Muscle layer of duodenum (tissue), 2 donors: ENCODE measurements around the gene GOLGA8F.
"Not testable (repeated sequence)": the region's sequence is repeated elsewhere in the genome, so short reads cannot be mapped to it uniquely, and the experiment has no call there.

Experiments used
- H3K27ac ChIP-seq: one replicate; pipeline ENCODE4 v1.7.0; 2013; ENCODE audit warnings: mild to moderate bottlenecking, low read length
- H3K27me3 ChIP-seq: one replicate; pipeline ENCODE4 v1.7.0; 2013; ENCODE audit warnings: low read depth, mild to moderate bottlenecking, control low read depth, low read length
- H3K36me3 ChIP-seq, 2 donors: one replicate each; pipeline ENCODE4 v1.7.0; 2013; ENCODE audit warnings: low read length in 2 of 2, control low read depth in 1 of 2, mild to moderate bottlenecking in 1 of 2; ENCODE audit not compliant: insufficient read depth in 2 of 2, control insufficient read depth in 1 of 2
- H3K4me1 ChIP-seq, 2 donors: one replicate each; pipeline ENCODE4 v1.7.0; 2013; ENCODE audit warnings: low read length in 2 of 2, mild to moderate bottlenecking in 2 of 2, control low read depth in 1 of 2, moderate library complexity in 1 of 2; ENCODE audit not compliant: insufficient read depth in 2 of 2, control insufficient read depth in 1 of 2
- H3K4me3 ChIP-seq, 2 donors: one replicate each; pipeline ENCODE4 v1.7.0; 2013; ENCODE audit warnings: low read length in 2 of 2, low read depth in 1 of 2, mild to moderate bottlenecking in 1 of 2
- H3K9me3 ChIP-seq, 2 donors: one replicate each; pipeline ENCODE4 v1.7.0; 2013; ENCODE audit warnings: low read length in 2 of 2, control low read depth in 1 of 2, mild to moderate bottlenecking in 1 of 2; ENCODE audit not compliant: control insufficient read depth in 1 of 2
- donor health status: healthy.

GOLGA8F gene, protein sequence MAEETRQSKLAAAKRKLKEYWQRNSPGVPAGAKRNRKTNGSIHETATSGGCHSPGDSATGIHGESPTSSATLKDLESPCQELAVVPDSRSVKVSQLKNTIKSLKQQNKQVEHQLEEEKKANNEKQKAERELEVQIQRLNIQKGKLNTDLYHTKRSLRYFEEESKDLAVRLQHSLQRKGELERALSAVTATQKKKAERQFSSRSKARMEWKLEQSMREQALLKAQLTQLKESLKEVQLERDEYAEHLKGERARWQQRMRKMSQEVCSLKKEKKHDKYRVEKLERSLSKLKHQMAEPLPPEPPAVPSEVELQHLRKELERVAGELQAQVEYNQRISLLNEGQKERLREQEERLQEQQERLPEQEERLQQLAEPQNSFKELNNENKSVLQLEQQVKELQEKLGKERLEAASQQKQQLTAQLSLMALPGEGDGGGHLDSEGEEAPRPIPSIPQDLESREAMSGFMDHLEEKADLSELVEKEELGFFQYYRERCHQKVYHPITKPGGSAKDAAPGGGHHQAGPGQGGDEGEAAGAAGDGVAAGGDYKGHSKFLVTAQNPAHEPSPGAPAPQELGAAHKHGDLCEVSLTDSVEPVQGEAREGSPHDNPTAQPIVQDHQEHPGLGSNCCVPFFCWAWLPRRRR

DNA sequence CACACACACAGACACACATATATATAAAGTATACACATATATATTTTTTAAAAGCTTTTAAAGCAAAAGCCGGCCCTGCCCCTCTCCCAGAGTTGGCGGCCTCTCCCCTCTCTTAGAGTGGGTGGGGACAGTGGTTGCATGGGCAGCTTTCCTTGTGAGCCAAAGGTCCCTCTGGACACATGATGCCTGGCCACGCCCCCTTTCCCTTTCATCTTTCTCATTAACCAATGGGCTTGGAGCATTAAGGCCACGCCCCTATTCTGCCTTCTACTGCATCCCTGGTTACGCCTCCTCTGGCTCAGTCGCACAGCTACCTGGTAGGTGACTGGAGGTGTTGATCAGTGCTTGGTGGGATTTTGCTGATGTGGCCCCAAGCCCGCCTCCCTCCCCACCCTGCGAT, at the start of gene GOLGA8F:
Gene GOLGA8F, plus strand, starts transcription at position 301 of the 400 bp plus-strand sequence. Its CDS starts 98 bp downstream, at position 399.
- H3K27me3 ChIP-seq, H3K27ac ChIP-seq, H3K4me1 ChIP-seq, H3K4me3 ChIP-seq, H3K36me3 ChIP-seq, H3K9me3 ChIP-seq: not testable (repeated sequence)

DNA sequence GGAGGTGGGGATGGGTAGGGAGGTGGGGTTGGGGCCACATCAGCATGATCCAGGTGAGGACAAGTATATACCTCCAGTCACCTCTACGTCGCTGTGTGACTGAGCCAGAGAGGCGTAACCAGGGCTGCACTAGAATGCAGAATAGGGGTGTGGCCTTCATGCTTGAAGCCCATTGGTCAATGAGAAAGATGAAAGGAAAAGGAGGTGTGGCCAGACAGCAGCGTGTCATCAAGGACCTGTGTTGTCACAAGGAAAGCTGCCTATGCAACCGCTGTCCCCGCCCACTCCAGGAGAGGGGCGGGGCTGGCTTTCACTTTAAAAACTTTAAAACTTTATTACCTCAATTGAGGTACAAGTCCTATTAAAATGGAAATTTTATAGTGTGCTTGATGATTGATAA, 20.5 kb upstream of the GOLGA8F start, which contains the start of gene GOLGA6L24:
Gene GOLGA6L24, minus strand, starts transcription at position 101 of the 400 bp plus-strand sequence. Its CDS starts 61 bp downstream, at position 40.
- H3K4me1 ChIP-seq, H3K4me3 ChIP-seq, H3K9me3 ChIP-seq, H3K36me3 ChIP-seq, H3K27ac ChIP-seq, H3K27me3 ChIP-seq: not testable (repeated sequence)

DNA sequence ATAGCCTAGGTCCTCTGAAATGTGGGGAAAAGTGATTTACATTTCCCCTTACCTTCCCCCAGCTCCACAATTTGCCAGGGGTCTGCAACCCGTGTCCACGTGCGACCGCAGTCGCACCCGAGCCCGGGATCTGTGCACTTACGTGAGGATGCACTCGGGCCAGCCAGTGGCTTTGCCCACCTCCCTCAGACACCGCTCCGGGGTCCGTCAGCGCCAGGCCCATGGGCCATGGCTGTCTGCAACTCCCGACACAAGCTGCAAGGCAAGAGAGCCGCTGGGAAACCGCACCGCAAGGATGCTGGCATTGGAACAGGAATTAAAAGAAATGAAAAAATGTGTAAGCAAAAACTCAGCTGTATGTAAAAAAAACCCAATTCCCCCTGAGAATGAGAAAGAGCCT, 13.0 kb upstream of the GOLGA8F start:
- not testable (repeated sequence) for H3K36me3 ChIP-seq, H3K4me3 ChIP-seq, H3K27me3 ChIP-seq, H3K9me3 ChIP-seq, H3K27ac ChIP-seq, H3K4me1 ChIP-seq

DNA sequence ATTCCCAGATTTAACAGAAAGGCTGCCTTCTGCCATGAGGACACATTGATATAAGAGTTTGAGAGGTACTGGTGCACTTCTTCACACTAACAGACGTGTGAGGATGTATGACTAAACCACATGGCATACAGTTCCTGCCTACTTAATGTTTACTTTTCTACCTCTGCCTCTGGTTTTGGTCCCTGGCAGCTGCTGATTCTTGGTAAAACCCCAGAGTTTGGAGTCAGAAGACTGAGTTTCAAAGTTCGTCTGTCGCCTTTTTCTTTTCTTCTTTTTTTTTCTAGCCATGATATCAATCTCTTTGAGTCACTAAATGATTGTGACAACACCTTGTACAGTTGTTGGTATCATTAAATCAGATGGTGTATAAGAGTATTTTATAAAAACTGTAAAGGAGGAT, 1.6 kb downstream of the GOLGA8F start:
- not testable (repeated sequence) for H3K36me3 ChIP-seq, H3K27ac ChIP-seq, H3K4me3 ChIP-seq, H3K4me1 ChIP-seq, H3K27me3 ChIP-seq, H3K9me3 ChIP-seq

DNA sequence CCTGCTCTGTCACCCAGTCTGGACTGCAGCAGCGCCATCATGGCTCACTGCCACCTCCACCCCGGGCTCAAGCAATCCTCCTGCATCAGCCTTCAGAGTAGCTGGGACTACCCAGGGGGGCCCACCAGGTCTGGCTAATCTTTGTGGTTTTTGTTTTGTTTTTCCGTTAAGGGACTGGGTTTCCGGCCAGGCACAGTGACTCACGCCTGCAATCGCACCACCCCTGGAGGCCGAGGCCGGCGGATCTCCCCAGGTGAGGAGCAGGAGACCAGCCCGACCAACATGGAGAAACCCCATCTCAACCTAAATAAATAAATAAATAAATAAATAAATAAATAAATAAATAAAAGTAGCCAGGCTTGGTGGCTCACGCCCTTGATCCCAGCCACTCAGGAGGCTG, 17.6 kb downstream of the GOLGA8F start:
- H3K27me3 ChIP-seq, H3K27ac ChIP-seq, H3K9me3 ChIP-seq, H3K36me3 ChIP-seq, H3K4me3 ChIP-seq, H3K4me1 ChIP-seq: not testable (repeated sequence)

DNA sequence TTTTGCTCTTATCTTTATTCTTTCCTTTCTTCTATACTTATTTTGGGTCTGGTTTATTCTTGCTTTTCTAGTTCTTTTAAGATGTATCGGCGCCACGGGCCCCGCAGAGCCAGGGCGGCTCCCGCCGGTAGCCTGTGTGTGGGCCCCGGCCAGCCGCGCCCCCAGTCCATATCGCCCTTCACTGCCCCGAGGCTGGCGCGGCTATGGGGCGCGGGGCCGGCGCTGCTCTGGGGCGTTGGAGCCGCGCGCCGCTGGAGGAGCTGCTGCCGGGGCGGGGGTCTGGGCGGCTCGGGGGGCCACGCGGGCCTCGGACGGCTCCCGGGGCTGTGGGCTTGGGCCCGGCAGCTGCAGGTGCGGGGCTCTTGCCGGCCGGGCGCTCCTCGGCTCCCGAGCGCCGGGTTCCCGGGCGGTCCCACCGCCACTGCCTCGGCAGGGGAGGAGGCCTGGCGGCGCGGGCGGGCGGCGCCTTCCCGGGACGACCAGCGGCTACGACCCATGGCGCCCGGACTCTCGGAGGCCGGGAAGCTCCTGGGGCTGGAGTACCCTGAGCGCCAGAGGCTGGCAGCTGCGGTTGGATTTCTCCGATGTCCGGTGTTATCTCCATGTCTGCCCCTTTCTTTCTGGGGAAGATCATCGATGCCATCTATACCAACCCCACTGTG, 24.4 kb downstream of the GOLGA8F start:
- H3K4me1 ChIP-seq, H3K27me3 ChIP-seq, H3K9me3 ChIP-seq, H3K27ac ChIP-seq, H3K4me3 ChIP-seq, H3K36me3 ChIP-seq: not testable (repeated sequence)

DNA sequence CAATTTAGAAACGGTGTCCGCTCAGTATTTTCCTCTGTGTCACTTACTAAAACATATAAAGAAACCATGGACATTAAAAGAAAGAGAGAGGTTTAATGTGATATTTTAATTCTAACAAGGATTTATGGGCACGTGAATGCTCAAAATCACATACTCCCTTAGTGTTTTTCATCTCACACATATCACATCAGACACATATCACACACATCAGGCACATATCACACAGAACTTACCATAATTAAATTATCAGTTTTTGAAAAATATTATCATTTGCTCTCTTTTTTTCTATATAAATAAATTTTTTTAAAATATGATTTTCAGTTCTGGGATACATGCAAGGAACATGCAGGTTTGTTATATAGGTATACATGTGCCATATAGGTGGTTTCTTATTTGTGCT, 42.0 kb downstream of the GOLGA8F start:
- not testable (repeated sequence) for H3K9me3 ChIP-seq, H3K27ac ChIP-seq, H3K4me3 ChIP-seq, H3K27me3 ChIP-seq, H3K36me3 ChIP-seq, H3K4me1 ChIP-seq

DNA sequence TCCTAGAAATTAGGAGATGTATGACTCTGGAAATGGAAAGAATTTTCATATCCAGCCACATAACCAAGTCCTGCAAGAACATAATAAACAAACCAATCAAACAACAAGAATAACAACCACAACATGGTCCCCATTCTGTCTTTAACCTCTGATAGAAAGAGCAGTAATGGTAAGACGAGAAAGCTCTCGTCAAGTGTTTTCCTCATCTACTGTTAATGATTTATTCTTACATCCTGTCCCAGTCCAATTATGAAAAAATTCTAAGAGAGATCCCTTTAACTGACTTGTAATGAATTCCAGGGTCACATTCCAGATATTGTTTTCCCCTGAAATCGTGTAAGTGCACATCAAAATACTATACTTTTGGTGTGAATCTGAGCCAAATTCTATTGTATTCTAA, 57.1 kb downstream of the GOLGA8F start:
- H3K4me3 ChIP-seq, H3K9me3 ChIP-seq, H3K4me1 ChIP-seq, H3K36me3 ChIP-seq, H3K27ac ChIP-seq, H3K27me3 ChIP-seq: not testable (repeated sequence)
